ENCODE results near the gene IFNGR1. TPM values are rescaled to one million over a fixed set of nuclear protein-coding genes. Genes with fewer than 3 reads are reported as not detected.

Gene IFNGR1
- total and polyA plus RNA-seq, 2 experiments from 2014 or later, result 22.8 to 23.2 TPM

DNA sequence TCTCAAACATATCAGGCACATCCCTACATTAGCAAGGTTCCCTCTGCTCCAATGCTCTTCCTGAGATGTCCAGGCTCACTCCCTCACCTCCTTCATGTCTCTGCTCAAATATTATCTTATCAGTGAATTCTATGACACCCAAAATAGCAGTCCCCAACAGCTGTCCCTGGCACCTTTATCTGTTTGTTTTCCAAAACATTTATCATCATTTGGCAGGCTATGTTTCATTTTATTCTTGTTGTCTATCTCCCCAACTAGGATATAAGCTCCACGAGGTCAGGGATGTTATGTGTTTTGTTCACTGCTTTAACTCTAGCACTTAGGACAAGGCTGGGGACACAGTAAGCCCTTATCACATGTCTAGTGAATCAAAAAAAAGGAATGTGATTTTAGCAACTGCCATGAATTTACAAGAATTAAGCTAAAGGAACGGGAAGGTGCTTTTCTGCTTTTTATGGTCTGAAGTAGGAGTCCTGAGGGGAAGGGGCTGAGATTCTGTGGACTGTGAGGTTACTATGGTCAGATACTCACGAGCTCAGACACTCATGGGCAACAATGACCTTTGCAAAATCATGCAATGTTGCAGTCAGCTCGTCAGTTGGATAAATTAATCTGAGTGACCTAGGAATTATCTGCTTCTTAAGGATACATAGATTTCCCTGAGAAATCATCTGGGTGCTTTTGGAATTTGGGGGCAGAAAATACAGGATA lies 43.9 kb downstream of the IFNGR1 start:
- H3K27ac ChIP-seq (ENCODE audit: low read depth), result no peak overlapping the region
- H3K4me3 ChIP-seq, result no peak overlapping the region
- H3K27me3 ChIP-seq (ENCODE audit: insufficient read depth), result no peaks in the 10 kb centered on the region
- no peaks in the 10 kb centered on the region for H4K20me1 ChIP-seq (replicated peaks; ENCODE audit: insufficient read depth)
- peaks cover 4% of the 10 kb centered on the region for H3K27me3 Mint-ChIP-seq (ENCODE audit: insufficient read depth, low read depth, poor library complexity)
- DNase-seq (ENCODE audit: low spot score) (no peak), ATAC-seq (no peak)
- no peaks in the 10 kb centered on the region for H3K36me3 ChIP-seq (ENCODE audit: insufficient read depth)
- H3K27ac Mint-ChIP-seq, result no peak overlapping the region
- H3K79me2 ChIP-seq (replicated peaks; ENCODE audit: insufficient read depth), result no peaks in the 10 kb centered on the region
- peaks cover 19% of the 10 kb centered on the region for H3K4me1 Mint-ChIP-seq
- no peak overlapping the region for H2AFZ ChIP-seq
- TF ChIP-seq EZH2phosphoT487 (IDR thresholded peaks at IDR 0.05; ENCODE audit: unreplicated experiment) (no peak), NANOG (IDR thresholded peaks at IDR 0.05; ENCODE audit: borderline replicate concordance) (no peak), EZH2 (IDR thresholded peaks at IDR 0.05; ENCODE audit: low read depth, unreplicated experiment) (no peak), JUNB (IDR thresholded peaks at IDR 0.05; ENCODE audit: unreplicated experiment) (no peak), ZNF331 (CRISPR knock-in tag; IDR thresholded peaks at IDR 0.05; ENCODE audit: low read depth) (no peak), STAT1 (IDR thresholded peaks at IDR 0.05; ENCODE audit: unreplicated experiment) (no peak), POLR2AphosphoS5 (IDR thresholded peaks at IDR 0.05; ENCODE audit: low read depth) (no peak)
- TF ChIP-seq, protein P1, sequence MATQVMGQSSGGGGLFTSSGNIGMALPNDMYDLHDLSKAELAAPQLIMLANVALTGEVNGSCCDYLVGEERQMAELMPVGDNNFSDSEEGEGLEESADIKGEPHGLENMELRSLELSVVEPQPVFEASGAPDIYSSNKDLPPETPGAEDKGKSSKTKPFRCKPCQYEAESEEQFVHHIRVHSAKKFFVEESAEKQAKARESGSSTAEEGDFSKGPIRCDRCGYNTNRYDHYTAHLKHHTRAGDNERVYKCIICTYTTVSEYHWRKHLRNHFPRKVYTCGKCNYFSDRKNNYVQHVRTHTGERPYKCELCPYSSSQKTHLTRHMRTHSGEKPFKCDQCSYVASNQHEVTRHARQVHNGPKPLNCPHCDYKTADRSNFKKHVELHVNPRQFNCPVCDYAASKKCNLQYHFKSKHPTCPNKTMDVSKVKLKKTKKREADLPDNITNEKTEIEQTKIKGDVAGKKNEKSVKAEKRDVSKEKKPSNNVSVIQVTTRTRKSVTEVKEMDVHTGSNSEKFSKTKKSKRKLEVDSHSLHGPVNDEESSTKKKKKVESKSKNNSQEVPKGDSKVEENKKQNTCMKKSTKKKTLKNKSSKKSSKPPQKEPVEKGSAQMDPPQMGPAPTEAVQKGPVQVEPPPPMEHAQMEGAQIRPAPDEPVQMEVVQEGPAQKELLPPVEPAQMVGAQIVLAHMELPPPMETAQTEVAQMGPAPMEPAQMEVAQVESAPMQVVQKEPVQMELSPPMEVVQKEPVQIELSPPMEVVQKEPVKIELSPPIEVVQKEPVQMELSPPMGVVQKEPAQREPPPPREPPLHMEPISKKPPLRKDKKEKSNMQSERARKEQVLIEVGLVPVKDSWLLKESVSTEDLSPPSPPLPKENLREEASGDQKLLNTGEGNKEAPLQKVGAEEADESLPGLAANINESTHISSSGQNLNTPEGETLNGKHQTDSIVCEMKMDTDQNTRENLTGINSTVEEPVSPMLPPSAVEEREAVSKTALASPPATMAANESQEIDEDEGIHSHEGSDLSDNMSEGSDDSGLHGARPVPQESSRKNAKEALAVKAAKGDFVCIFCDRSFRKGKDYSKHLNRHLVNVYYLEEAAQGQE (IDR thresholded peaks at IDR 0.05; ENCODE audit: unreplicated experiment), result no peak
- TF ChIP-seq, protein P2, sequence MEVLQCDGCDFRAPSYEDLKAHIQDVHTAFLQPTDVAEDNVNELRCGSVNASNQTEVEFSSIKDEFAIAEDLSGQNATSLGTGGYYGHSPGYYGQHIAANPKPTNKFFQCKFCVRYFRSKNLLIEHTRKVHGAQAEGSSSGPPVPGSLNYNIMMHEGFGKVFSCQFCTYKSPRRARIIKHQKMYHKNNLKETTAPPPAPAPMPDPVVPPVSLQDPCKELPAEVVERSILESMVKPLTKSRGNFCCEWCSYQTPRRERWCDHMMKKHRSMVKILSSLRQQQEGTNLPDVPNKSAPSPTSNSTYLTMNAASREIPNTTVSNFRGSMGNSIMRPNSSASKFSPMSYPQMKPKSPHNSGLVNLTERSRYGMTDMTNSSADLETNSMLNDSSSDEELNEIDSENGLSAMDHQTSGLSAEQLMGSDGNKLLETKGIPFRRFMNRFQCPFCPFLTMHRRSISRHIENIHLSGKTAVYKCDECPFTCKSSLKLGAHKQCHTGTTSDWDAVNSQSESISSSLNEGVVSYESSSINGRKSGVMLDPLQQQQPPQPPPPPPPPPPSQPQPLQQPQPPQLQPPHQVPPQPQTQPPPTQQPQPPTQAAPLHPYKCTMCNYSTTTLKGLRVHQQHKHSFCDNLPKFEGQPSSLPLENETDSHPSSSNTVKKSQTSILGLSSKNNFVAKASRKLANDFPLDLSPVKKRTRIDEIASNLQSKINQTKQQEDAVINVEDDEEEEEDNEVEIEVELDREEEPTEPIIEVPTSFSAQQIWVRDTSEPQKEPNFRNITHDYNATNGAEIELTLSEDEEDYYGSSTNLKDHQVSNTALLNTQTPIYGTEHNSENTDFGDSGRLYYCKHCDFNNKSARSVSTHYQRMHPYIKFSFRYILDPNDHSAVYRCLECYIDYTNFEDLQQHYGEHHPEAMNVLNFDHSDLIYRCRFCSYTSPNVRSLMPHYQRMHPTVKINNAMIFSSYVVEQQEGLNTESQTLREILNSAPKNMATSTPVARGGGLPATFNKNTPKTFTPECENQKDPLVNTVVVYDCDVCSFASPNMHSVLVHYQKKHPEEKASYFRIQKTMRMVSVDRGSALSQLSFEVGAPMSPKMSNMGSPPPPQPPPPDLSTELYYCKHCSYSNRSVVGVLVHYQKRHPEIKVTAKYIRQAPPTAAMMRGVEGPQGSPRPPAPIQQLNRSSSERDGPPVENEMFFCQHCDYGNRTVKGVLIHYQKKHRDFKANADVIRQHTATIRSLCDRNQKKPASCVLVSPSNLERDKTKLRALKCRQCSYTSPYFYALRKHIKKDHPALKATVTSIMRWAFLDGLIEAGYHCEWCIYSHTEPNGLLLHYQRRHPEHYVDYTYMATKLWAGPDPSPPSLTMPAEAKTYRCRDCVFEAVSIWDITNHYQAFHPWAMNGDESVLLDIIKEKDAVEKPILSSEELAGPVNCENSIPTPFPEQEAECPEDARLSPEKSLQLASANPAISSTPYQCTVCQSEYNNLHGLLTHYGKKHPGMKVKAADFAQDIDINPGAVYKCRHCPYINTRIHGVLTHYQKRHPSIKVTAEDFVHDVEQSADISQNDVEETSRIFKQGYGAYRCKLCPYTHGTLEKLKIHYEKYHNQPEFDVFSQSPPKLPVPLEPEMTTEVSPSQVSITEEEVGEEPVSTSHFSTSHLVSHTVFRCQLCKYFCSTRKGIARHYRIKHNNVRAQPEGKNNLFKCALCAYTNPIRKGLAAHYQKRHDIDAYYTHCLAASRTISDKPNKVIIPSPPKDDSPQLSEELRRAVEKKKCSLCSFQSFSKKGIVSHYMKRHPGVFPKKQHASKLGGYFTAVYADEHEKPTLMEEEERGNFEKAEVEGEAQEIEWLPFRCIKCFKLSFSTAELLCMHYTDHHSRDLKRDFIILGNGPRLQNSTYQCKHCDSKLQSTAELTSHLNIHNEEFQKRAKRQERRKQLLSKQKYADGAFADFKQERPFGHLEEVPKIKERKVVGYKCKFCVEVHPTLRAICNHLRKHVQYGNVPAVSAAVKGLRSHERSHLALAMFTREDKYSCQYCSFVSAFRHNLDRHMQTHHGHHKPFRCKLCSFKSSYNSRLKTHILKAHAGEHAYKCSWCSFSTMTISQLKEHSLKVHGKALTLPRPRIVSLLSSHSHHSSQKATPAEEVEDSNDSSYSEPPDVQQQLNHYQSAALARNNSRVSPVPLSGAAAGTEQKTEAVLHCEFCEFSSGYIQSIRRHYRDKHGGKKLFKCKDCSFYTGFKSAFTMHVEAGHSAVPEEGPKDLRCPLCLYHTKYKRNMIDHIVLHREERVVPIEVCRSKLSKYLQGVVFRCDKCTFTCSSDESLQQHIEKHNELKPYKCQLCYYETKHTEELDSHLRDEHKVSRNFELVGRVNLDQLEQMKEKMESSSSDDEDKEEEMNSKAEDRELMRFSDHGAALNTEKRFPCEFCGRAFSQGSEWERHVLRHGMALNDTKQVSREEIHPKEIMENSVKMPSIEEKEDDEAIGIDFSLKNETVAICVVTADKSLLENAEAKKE (CRISPR knock-in tag; IDR thresholded peaks at IDR 0.05), result no peak
- no peaks in the 10 kb centered on the region for H3F3A ChIP-seq (replicated peaks; ENCODE audit: low read depth)
- H3K9me3 Mint-ChIP-seq, result peaks cover 43% of the 10 kb centered on the region
- peaks cover 18% of the 10 kb centered on the region; the same call in 2 of the 3 replicates for H3K36me3 Mint-ChIP-seq (ENCODE audit: low read depth)
- peaks cover 27% of the 10 kb centered on the region for H3K4me1 ChIP-seq (ENCODE audit: insufficient read depth)
- no peak overlapping the region for H3K4me3 Mint-ChIP-seq
- peaks cover 14% of the 10 kb centered on the region; the same call in 1 of the 2 replicates for H3K9me2 ChIP-seq (ENCODE audit: insufficient read depth)
- H3K4me2 ChIP-seq, result no peak overlapping the region
